Transverse colon (tissue), 3 donors: ENCODE data around the gene PLA2G4E.

Experiments
- EP300 ChIP-seq: sonication (generic); formaldehyde crosslinking; IDR thresholded peaks from one replicate; pipeline ENCODE4 v1.6.1; 2017; ENCODE audit warnings: antibody characterized with exemption, low read depth
- POLR2A ChIP-seq: fragments of 450-650 bp; IDR thresholded peaks from one replicate; pipeline ENCODE4 v1.6.1; 2016; ENCODE audit warnings: antibody characterized with exemption, mild to moderate bottlenecking, moderate library complexity
- TF ChIP-seq, protein P1 (sequence below), 5 experiments: fragments of 200-600 bp in 3 of 5; fragments of 450-650 bp in 2 of 5; sonication (generic) in 3 of 5; IDR thresholded peaks; 1 replicate in 2 of 5; 2 replicates in 3 of 5; pipeline ENCODE4 v1.5.1; 2016 to 2017; ENCODE audit warnings: antibody characterized with exemption in 5 of 5, inconsistent platforms in 3 of 5, mild to moderate bottlenecking in 2 of 5, moderate library complexity in 1 of 5

- TF ChIP-seq POLR2A (no peak), EP300 (no peak)
- TF ChIP-seq, protein P1, sequence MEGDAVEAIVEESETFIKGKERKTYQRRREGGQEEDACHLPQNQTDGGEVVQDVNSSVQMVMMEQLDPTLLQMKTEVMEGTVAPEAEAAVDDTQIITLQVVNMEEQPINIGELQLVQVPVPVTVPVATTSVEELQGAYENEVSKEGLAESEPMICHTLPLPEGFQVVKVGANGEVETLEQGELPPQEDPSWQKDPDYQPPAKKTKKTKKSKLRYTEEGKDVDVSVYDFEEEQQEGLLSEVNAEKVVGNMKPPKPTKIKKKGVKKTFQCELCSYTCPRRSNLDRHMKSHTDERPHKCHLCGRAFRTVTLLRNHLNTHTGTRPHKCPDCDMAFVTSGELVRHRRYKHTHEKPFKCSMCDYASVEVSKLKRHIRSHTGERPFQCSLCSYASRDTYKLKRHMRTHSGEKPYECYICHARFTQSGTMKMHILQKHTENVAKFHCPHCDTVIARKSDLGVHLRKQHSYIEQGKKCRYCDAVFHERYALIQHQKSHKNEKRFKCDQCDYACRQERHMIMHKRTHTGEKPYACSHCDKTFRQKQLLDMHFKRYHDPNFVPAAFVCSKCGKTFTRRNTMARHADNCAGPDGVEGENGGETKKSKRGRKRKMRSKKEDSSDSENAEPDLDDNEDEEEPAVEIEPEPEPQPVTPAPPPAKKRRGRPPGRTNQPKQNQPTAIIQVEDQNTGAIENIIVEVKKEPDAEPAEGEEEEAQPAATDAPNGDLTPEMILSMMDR (IDR thresholded peaks at IDR 0.05): no peak
Observed at GRCh38 chr15:41987925-41988275, 32.9 kb downstream of the PLA2G4E start.
